H1 (cell line): ENCODE measurements around the gene TGIF1.

Experiments
- CHD1 ChIP-seq: IDR thresholded peaks from 2 replicates; pipeline ENCODE4 v1.6.1; 2012; ENCODE audit warnings: low read depth, low read length, improper control_type of control experiment
- EP300 ChIP-seq, 2 experiments: IDR thresholded peaks; 1 replicate in 1 of 2; 2 replicates in 1 of 2; pipeline ENCODE4 v1.6.1; 2011 to 2012; ENCODE audit warnings: low read depth in 2 of 2, low read length in 2 of 2, mild to moderate bottlenecking in 2 of 2, borderline replicate concordance in 1 of 2, inconsistent platforms in 1 of 2, moderate library complexity in 1 of 2
- MAX ChIP-seq: IDR thresholded peaks from 2 replicates; pipeline ENCODE4 v1.6.1; 2012; ENCODE audit warnings: inconsistent platforms
- POLR2A ChIP-seq, 2 experiments: IDR thresholded peaks; 1 replicate in 1 of 2; 2 replicates in 1 of 2; pipeline ENCODE4 v1.6.1; 2011; ENCODE audit warnings: low read depth in 2 of 2, low read length in 2 of 2, mild to moderate bottlenecking in 2 of 2; ENCODE audit errors: control extremely low read depth in 1 of 2
- TAF1 ChIP-seq: IDR thresholded peaks from 2 replicates; pipeline ENCODE4 v1.6.1; 2011; ENCODE audit warnings: mild to moderate bottlenecking, low read depth, low read length
- USF2 ChIP-seq: IDR thresholded peaks from 2 replicates; pipeline ENCODE4 v1.6.1; 2011; ENCODE audit warnings: low read length, improper control_type of control experiment

GRCh38 chr18:3489462-3489861 is 39.5 kb downstream of the TGIF1 start:
- TF ChIP-seq USF2 (no peak), POLR2A (IDR thresholded peaks at IDR 0.05; ENCODE audit: control extremely low read depth in 1 of 2, low read depth in 2 of 2, low read length in 2 of 2) (no peak), MAX (no peak), TAF1 (no peak), CHD1 (no peak), EP300 (IDR thresholded peaks at IDR 0.05; ENCODE audit: borderline replicate concordance in 1 of 2, low read depth in 2 of 2, low read length in 2 of 2) (no peak)
